Measurements from ENCODE around the gene TMEM87B.

Gene TMEM87B

DNA sequence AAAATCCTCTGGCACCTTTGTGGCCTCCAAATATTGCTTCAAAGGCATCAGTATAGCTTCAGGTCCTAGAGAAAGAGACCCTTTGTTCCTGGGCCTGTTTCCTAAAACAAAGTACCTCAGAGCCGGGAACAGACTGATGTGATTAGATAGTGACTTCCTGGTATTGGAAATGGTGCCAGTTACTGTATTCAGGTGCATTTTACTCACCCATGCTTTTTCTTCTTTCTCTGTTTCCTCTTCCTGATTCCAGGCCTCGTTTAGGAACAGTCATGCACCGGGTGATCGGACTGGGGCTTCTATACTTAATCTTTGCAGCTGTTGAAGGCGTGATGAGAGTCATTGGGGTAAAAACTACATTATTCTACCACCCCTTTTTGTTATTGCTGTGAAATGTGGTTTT lies 34.3 kb downstream of the TMEM87B start:
- in situ Hi-C loops (cut with MboI; ENCODE audit: low sequenced_read_pairs, unreplicated experiment) = no loop called here
- TF ChIP-seq, protein P1, sequence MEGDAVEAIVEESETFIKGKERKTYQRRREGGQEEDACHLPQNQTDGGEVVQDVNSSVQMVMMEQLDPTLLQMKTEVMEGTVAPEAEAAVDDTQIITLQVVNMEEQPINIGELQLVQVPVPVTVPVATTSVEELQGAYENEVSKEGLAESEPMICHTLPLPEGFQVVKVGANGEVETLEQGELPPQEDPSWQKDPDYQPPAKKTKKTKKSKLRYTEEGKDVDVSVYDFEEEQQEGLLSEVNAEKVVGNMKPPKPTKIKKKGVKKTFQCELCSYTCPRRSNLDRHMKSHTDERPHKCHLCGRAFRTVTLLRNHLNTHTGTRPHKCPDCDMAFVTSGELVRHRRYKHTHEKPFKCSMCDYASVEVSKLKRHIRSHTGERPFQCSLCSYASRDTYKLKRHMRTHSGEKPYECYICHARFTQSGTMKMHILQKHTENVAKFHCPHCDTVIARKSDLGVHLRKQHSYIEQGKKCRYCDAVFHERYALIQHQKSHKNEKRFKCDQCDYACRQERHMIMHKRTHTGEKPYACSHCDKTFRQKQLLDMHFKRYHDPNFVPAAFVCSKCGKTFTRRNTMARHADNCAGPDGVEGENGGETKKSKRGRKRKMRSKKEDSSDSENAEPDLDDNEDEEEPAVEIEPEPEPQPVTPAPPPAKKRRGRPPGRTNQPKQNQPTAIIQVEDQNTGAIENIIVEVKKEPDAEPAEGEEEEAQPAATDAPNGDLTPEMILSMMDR (IDR thresholded peaks at IDR 0.05; ENCODE audit: borderline replicate concordance, control extremely low read depth, extremely low read depth, insufficient read depth, missing control alignments) = no peak
- no peak for DNase-seq (ENCODE audit: low spot score)

DNA sequence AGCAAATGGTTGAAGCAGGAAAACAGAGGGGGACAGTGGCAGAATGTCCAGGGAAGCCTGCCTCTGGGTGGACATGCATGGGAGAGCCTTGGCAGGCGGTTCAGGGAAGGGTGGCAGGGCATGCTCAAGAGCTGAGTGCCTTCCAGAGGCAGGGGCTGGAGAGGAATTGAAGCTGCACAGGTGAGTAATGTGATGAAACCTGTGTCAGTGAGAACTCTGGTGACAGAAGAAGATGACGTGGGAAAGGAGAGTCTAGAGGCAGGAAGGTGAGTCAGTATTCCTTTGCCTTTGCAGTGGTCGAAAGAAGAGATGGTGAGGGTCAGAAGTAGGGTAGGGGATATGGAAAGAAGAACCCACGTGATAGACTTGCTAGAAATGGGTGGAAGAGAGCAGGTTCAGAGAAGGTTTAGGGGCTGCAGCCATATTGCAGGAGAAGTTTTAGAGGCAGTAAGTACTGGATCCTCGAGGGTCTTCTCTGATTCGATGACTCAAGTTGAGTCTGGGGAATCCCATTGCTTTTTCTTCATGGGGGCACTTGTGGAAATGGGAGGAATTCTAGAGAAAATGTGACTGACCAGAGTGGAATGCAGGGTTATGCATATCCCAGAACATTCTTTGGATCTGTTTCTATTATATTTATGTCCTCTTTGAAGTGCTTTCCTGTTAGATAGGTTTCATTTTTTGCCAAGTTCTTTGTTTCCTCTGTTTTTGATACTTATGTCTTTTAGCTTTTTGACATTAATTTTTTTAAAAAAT lies 37.4 kb downstream of the TMEM87B start:
- DNase-seq (ENCODE audit: low spot score) = no peak
- TF ChIP-seq, protein P1 (IDR thresholded peaks at IDR 0.05; ENCODE audit: borderline replicate concordance, control extremely low read depth, extremely low read depth, insufficient read depth, missing control alignments) = no peak
- in situ Hi-C loops (cut with MboI; ENCODE audit: low sequenced_read_pairs, unreplicated experiment) = no loop called here

DNA sequence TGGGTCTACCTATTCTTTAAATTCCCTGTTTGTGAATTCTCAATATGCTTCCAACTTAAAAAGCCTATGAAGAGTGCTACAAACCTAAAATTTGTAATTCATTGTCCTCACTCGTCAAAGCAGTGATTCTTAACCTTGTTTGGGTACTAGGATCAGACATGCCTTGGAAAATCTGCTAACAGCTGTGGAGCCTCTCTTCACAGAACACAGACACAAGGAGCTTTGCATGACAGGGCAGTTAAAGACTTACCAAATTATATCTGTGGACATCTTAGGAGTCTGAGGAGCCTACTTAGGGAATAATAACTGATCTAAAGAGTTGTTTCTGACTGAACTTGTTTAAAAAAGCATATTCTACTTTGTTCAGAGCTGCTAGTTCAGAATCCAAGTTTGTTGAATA lies 38.1 kb downstream of the TMEM87B start:
- DNase-seq (ENCODE audit: low spot score) = no peak
- TF ChIP-seq, protein P1 (IDR thresholded peaks at IDR 0.05; ENCODE audit: borderline replicate concordance, control extremely low read depth, extremely low read depth, insufficient read depth, missing control alignments) = no peak
- in situ Hi-C loops (cut with MboI; ENCODE audit: low sequenced_read_pairs, unreplicated experiment) = no loop called here

DNA sequence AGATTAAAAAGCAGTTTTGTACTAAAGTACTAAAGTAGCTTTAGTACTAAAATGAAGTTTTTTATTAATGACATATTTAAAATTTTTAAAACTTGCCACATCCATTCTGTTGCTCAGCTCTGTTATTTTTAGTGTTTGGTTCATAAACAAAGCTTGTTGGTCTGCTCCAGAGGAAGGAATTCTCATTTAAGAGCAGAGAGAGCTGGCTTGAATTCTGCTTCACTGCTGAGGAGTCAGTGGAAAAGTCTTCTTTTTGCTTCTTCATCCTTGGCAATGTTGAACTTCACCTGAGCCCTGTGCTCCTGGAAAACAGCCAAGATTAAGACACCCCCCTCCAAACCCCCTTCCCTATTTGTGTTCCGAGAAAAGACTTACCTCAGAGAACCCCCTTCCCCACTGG lies 40.6 kb downstream of the TMEM87B start:
- DNase-seq (ENCODE audit: low spot score) = no peak
- TF ChIP-seq, protein P1 (IDR thresholded peaks at IDR 0.05; ENCODE audit: borderline replicate concordance, control extremely low read depth, extremely low read depth, insufficient read depth, missing control alignments) = no peak
- in situ Hi-C loops (cut with MboI; ENCODE audit: low sequenced_read_pairs, unreplicated experiment) = no loop called here

DNA sequence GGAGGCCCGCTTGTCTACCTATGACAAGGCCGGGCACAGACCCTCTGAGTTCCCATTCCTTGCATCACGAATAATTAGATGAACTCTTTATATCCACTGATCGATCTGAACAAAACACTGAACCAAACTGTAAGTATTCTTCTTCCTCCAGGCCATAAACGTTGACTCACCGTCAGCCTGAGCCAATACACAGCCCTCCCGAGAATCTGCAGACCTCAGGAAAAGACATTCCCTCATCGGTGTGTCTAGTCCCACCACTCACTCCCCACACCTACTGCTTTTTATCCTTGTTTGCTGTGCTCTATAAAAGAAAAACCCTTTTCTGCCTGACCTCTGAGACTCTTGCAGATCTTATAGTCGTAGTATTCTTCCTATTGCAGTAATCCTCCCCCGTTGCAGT lies 41.0 kb downstream of the TMEM87B start:
- TF ChIP-seq, protein P1 (IDR thresholded peaks at IDR 0.05; ENCODE audit: borderline replicate concordance, control extremely low read depth, extremely low read depth, insufficient read depth, missing control alignments) = no peak
- in situ Hi-C loops (cut with MboI; ENCODE audit: low sequenced_read_pairs, unreplicated experiment) = no loop called here
- DNase-seq (ENCODE audit: low spot score) = no peak

DNA sequence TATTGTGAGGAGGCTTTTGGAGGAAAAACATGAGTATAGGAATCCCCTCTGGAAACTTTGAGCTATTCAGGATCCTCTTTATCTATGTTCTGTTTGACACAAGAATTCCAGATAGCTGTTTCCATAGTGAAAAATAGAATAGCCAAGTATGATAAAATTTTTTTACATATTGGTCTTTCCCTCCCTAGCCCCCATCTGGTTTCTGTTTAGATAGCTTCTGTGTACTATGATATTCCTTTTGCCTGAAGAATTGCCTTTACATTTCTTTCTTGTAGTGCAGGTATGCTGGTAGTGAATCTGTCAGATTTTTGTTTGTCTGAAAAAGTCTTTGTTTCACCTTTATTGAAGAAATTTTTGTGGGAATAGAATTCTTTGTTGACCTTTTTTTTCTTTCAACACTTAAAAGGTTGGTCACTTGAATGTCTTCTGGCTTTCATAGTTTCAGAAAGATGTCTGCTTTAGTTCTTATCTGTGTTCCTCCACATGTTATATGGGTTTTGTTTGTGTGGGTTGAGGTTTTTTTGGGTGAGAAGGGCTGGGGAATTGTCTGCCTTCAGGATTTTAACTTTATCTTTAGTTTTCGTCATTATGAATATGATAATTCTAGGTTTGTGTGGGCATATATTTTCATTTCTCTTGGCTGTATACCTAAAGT lies 53.2 kb downstream of the TMEM87B start:
- DNase-seq (ENCODE audit: low spot score) = no peak
- TF ChIP-seq, protein P1 (IDR thresholded peaks at IDR 0.05; ENCODE audit: borderline replicate concordance, control extremely low read depth, extremely low read depth, insufficient read depth, missing control alignments) = no peak
- in situ Hi-C loops (cut with MboI; ENCODE audit: low sequenced_read_pairs, unreplicated experiment) = no loop called here

All from GM13976 (cell line).